ENCODE results near the gene CRYBG1. TPM values are rescaled to one million over a fixed set of nuclear protein-coding genes. Genes with fewer than 3 reads are reported as not detected.

CRYBG1 gene
- total RNA-seq, 1 experiment from 2014 or later = 10.7 TPM

DNA sequence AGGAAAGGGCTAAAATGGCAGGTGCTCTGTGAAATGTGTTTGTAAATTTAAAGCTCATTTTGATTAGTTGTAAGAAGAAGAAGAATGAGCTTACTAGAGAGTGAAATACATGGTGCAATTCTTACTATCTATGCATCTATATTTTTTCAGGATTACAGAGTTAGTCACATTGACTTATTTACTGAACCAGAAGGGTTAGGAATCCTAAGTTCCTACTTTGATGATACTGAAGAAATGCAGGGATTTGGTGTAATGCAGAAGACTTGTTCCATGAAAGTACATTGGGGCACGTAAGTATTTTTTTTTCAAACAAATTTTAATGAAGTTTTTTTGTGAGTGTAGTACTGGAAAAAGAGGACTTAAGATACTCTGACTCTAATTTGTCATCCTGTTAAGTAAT, 169.5 kb downstream of the CRYBG1 start:
- ATAC-seq = no peak
- Histone ChIP-seq H2AFZ (ENCODE audit: low read depth, low read length, poor library complexity, severe bottlenecking) (no peak overlapping the region), H3K79me2 (ENCODE audit: insufficient read depth, low read length) (no peaks in the 10 kb centered on the region), H3K9me2 (ENCODE audit: insufficient read depth) (no peaks in the 10 kb centered on the region; the same call in 1 of the 2 replicates), H3K4me3 (replicated peaks in 1 of 2; ENCODE audit: low read depth in 1 of 2, low read length in 2 of 2) (no peak overlapping the region), H3K4me2 (ENCODE audit: low read length) (no peak overlapping the region; the same call in 1 of the 2 replicates), H3K4me1 (ENCODE audit: control insufficient read depth in 1 of 2, insufficient read depth in 2 of 2, low read length in 2 of 2) (peaks cover 9 to 39% of the 10 kb centered on the region in 2 experiments), H3K9me3 (ENCODE audit: control insufficient read depth in 1 of 2, insufficient read depth in 1 of 2, low read depth in 1 of 2, low read length in 2 of 2) (no peaks in the 10 kb centered on the region), H3K27me3 (ENCODE audit: insufficient read depth, low read length) (no peaks in the 10 kb centered on the region), H3K36me3 (ENCODE audit: control insufficient read depth in 1 of 2, insufficient read depth in 2 of 2, low read length in 2 of 2) (no peaks in the 10 kb centered on the region), H3K9ac (ENCODE audit: low read length) (no peak overlapping the region), H4K20me1 (ENCODE audit: insufficient read depth) (no peaks in the 10 kb centered on the region), H3K27ac (ENCODE audit: low read depth, low read length) (no peak overlapping the region)
- intact Hi-C loops (cut with micrococcal nuclease) = no loop called here
- TF ChIP-seq TCF7L2 (IDR thresholded peaks at IDR 0.05; ENCODE audit: borderline replicate concordance, extremely low read depth, insufficient read depth, insufficient read length) = no peak
- TF ChIP-seq CBX3 (IDR thresholded peaks at IDR 0.05; ENCODE audit: low read depth) = no peak
- TF ChIP-seq FOSL1 (IDR thresholded peaks at IDR 0.05; ENCODE audit: low read depth) = no peak
- no peak for TF ChIP-seq EGR1 (IDR thresholded peaks at IDR 0.05; ENCODE audit: low read depth)
- TF ChIP-seq, protein P1, sequence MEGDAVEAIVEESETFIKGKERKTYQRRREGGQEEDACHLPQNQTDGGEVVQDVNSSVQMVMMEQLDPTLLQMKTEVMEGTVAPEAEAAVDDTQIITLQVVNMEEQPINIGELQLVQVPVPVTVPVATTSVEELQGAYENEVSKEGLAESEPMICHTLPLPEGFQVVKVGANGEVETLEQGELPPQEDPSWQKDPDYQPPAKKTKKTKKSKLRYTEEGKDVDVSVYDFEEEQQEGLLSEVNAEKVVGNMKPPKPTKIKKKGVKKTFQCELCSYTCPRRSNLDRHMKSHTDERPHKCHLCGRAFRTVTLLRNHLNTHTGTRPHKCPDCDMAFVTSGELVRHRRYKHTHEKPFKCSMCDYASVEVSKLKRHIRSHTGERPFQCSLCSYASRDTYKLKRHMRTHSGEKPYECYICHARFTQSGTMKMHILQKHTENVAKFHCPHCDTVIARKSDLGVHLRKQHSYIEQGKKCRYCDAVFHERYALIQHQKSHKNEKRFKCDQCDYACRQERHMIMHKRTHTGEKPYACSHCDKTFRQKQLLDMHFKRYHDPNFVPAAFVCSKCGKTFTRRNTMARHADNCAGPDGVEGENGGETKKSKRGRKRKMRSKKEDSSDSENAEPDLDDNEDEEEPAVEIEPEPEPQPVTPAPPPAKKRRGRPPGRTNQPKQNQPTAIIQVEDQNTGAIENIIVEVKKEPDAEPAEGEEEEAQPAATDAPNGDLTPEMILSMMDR (IDR thresholded peaks at IDR 0.05 in 2 of 3, conservative IDR thresholded peaks at IDR 0.05 in 1 of 3; ENCODE audit: borderline replicate concordance in 1 of 3, insufficient read depth in 1 of 3, low read depth in 2 of 3, low read length in 2 of 3) = no peak
- TF ChIP-seq EZH2 (IDR thresholded peaks at IDR 0.05) = no peak
- TF ChIP-seq CEBPB (IDR thresholded peaks at IDR 0.05; ENCODE audit: low read depth) = no peak
- TF ChIP-seq, protein P2, sequence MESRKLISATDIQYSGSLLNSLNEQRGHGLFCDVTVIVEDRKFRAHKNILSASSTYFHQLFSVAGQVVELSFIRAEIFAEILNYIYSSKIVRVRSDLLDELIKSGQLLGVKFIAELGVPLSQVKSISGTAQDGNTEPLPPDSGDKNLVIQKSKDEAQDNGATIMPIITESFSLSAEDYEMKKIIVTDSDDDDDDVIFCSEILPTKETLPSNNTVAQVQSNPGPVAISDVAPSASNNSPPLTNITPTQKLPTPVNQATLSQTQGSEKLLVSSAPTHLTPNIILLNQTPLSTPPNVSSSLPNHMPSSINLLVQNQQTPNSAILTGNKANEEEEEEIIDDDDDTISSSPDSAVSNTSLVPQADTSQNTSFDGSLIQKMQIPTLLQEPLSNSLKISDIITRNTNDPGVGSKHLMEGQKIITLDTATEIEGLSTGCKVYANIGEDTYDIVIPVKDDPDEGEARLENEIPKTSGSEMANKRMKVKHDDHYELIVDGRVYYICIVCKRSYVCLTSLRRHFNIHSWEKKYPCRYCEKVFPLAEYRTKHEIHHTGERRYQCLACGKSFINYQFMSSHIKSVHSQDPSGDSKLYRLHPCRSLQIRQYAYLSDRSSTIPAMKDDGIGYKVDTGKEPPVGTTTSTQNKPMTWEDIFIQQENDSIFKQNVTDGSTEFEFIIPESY (IDR thresholded peaks at IDR 0.05; ENCODE audit: extremely low read depth, insufficient replicate concordance, low read length) = no peak
- no peak for TF ChIP-seq RAD21 (IDR thresholded peaks at IDR 0.05; ENCODE audit: low read depth)
- TF ChIP-seq SIN3A (IDR thresholded peaks at IDR 0.05; ENCODE audit: low read depth) = no peak
- no peak for TF ChIP-seq ZNF274 (IDR thresholded peaks at IDR 0.05; ENCODE audit: low read depth, low read length)
- DNase-seq (ENCODE audit: low read depth, low spot score) = no peak
- no TSS peak for BruUV-seq (replicated peaks)
- RAD21 ChIA-PET (ENCODE audit: low non-redundant PET in 1 of 2, low total read pairs in 2 of 2, uncharacterized antibody in 2 of 2, unreplicated experiment in 2 of 2) = no interaction called here
- CTCF ChIA-PET = no interaction called here
- POLR2A ChIA-PET = no interaction called here

Measured in HCT116 (cell line).